ENCODE measurements around the gene PRSS21.

PRSS21 gene

DNA sequence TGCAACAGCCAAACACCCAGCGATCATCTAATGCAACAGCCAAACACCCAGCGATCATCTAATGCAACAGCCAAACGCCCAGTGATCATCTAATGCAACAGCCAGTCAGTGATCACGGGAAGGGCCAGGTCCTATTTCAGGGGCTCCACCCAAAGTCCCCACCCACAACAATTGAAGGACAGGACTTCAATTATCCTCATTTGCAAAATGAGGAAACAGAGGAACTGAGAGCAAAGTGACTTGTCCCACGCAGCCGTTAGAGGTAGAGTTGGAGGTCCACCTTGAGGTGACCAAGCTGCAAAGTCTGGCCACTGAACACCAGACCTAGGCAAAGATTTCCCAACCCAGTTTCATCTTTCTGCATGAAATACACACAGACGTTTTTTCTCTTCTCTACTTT, 16.7 kb downstream of the PRSS21 start:
- TF ChIP-seq RAD21 (IDR thresholded peaks at IDR 0.05; ENCODE audit: low read depth) = no peak
- no peak for TF ChIP-seq CREB1 (IDR thresholded peaks at IDR 0.05; ENCODE audit: low read depth)

DNA sequence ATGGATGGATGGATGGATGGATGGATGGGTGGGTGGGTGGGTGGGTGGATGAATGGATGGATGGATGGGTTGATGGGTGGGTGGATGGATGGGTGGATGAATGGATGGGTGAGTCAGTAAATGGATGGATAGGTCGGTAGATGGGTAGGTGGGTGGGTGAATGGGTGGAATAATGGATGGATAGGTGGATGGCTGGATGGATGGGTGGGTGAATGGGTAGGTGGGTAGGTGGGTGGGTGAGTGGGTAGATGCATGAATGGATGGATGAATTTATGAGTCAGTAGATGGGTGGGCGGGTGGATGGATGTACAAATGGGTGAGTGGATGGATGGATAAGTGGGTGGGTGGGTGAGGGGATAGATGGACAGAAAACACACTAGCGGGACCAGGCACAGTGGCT, 17.9 kb downstream of the PRSS21 start:
- TF ChIP-seq TAF1 (IDR thresholded peaks at IDR 0.05; ENCODE audit: low read depth) (no peak), RAD21 (IDR thresholded peaks at IDR 0.05; ENCODE audit: low read depth) (no peak), NFIC (IDR thresholded peaks at IDR 0.05) (no peak), EP300 (IDR thresholded peaks at IDR 0.05; ENCODE audit: borderline replicate concordance) (no peak), TEAD4 (IDR thresholded peaks at IDR 0.05) (no peak), CEBPB (IDR thresholded peaks at IDR 0.05) (no peak), CREB1 (IDR thresholded peaks at IDR 0.05; ENCODE audit: low read depth) (no peak), FOXM1 (IDR thresholded peaks at IDR 0.05; ENCODE audit: borderline replicate concordance, low read depth) (no peak)
- TF ChIP-seq, protein P1, sequence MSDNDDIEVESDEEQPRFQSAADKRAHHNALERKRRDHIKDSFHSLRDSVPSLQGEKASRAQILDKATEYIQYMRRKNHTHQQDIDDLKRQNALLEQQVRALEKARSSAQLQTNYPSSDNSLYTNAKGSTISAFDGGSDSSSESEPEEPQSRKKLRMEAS (IDR thresholded peaks at IDR 0.05) = no peak
- TF ChIP-seq, protein P2, sequence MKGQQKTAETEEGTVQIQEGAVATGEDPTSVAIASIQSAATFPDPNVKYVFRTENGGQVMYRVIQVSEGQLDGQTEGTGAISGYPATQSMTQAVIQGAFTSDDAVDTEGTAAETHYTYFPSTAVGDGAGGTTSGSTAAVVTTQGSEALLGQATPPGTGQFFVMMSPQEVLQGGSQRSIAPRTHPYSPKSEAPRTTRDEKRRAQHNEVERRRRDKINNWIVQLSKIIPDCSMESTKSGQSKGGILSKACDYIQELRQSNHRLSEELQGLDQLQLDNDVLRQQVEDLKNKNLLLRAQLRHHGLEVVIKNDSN (IDR thresholded peaks at IDR 0.05) = no peak

DNA sequence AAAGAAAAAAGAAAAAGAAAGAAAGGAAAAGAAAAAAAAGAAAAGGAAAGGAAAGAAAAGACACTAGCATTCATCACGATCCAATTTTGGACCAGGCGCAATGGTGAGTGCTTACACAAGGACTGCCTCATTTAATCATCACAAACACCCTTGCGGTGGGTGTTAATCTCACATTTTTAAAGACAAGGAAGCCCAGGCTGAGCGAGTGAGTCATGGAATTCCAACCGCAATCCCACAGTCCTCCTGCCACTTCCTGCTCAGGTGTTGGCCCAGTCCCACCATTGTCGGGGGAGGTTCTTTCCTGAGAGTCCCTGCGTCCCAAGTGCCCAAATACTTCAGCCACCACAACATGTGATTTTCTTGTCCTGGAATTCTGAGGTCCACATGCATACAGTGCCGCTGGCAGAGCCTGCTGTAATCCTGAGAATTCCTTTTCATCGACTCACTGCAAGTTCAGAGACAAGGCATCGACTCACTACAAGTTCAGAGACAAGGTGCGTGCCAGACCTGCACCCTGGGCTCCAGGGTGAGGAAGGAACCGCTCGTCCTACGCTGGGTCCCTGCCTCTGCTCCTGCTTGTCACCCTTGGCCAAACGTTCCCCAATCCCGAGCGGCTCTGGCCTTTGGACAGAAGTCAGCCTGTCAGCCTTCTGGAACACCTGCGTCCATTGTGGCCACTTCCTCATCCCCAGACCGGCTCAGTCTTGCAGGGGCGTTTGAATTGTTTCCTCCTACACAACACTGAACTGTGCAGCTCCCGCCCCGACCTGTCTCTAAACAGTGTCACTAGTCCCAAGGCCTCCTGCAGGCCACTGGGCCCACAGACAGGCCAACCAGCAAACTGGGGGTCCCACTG, 18.8 kb downstream of the PRSS21 start:
- peak; percentile 67; the same call in 1 of the 2 replicates for TF ChIP-seq ZBTB7A (IDR thresholded peaks at IDR 0.05; ENCODE audit: low read depth)
- TF ChIP-seq TCF12 (IDR thresholded peaks at IDR 0.05; ENCODE audit: low read depth) = peak; percentile 77; the same call in 1 of the 2 replicates
- TF ChIP-seq, protein P1 (IDR thresholded peaks at IDR 0.05) = peak; percentile 52; the same call in 1 of the 2 replicates
- peak; percentile 58; the same call in 1 of the 2 replicates for TF ChIP-seq NFIC (IDR thresholded peaks at IDR 0.05)
- no peak for TF ChIP-seq YY1 (IDR thresholded peaks at IDR 0.05; ENCODE audit: low read depth)
- TF ChIP-seq TEAD4 (IDR thresholded peaks at IDR 0.05) = peak; percentile 74
- no peak for TF ChIP-seq EP300 (IDR thresholded peaks at IDR 0.05; ENCODE audit: borderline replicate concordance)

DNA sequence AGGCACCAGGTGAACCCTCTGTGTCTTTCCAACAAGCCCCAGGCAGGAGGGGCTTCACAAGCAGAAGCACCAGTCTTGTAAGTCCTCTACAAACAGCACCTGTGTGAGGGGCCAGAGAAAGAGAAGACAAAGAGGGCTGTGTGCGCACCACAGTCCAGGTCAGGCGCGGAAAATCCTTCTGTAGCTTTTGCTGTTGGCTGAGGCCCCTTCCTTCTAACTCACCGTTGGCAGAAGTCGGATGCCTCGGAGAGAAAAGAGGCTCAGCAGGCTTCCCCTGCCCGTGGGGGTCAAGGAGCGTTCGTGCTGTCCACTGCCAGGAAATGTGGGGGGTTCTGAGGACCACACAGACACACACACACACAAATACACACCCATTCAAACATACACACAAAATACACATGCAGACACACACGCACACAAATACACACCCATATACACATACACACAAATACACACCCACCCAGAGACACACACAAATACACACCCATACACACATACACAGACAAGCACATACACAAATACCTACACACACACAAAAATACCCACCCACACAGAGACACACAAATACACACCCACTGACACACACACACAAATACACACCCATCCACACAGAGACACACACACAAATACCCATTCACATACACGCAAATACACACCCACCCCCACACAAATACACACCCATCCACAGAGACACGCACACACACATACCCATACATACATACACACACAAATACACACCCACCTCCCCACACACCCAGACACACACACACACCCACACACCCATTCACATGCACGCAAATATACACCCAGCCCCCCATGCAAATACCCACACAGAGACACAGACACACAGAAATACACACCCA, 19.8 kb downstream of the PRSS21 start:
- TF ChIP-seq, protein P2 (IDR thresholded peaks at IDR 0.05) = no peak
- TF ChIP-seq YY1 (IDR thresholded peaks at IDR 0.05; ENCODE audit: low read depth) (no peak), EGR1 (IDR thresholded peaks at IDR 0.05) (no peak), EP300 (IDR thresholded peaks at IDR 0.05; ENCODE audit: borderline replicate concordance) (no peak), RAD21 (IDR thresholded peaks at IDR 0.05; ENCODE audit: low read depth) (no peak), CREB1 (IDR thresholded peaks at IDR 0.05; ENCODE audit: low read depth) (no peak), CEBPB (IDR thresholded peaks at IDR 0.05) (no peak), TEAD4 (IDR thresholded peaks at IDR 0.05) (no peak)
- TF ChIP-seq, protein P1 (IDR thresholded peaks at IDR 0.05) = no peak

DNA sequence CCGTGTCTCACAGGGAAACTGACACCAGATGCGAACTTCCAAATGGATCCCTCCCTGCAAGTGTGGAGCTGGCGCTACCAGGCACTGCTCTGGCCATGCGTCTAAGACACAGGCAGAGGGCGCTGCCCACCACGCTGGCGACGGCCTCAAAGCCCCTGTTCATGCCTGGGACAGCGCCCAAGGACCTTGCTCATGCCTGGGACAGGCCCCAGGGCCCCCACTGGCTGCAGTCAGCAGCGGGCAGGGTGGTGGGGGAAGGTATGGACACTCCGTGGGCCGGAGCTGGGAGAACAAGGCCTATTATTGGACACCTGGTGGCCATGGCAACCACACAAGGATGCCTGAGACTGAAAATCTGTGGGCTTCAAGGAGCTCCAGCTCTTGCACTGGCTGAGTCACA, 21.9 kb downstream of the PRSS21 start:
- TF ChIP-seq, protein P3, sequence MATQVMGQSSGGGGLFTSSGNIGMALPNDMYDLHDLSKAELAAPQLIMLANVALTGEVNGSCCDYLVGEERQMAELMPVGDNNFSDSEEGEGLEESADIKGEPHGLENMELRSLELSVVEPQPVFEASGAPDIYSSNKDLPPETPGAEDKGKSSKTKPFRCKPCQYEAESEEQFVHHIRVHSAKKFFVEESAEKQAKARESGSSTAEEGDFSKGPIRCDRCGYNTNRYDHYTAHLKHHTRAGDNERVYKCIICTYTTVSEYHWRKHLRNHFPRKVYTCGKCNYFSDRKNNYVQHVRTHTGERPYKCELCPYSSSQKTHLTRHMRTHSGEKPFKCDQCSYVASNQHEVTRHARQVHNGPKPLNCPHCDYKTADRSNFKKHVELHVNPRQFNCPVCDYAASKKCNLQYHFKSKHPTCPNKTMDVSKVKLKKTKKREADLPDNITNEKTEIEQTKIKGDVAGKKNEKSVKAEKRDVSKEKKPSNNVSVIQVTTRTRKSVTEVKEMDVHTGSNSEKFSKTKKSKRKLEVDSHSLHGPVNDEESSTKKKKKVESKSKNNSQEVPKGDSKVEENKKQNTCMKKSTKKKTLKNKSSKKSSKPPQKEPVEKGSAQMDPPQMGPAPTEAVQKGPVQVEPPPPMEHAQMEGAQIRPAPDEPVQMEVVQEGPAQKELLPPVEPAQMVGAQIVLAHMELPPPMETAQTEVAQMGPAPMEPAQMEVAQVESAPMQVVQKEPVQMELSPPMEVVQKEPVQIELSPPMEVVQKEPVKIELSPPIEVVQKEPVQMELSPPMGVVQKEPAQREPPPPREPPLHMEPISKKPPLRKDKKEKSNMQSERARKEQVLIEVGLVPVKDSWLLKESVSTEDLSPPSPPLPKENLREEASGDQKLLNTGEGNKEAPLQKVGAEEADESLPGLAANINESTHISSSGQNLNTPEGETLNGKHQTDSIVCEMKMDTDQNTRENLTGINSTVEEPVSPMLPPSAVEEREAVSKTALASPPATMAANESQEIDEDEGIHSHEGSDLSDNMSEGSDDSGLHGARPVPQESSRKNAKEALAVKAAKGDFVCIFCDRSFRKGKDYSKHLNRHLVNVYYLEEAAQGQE (IDR thresholded peaks at IDR 0.05; ENCODE audit: low read depth) = no peak
- TF ChIP-seq, protein P1 (IDR thresholded peaks at IDR 0.05) = peak; percentile 33; the same call in 1 of the 2 replicates
- TF ChIP-seq FOXM1 (IDR thresholded peaks at IDR 0.05; ENCODE audit: borderline replicate concordance, low read depth) (no peak), RAD21 (IDR thresholded peaks at IDR 0.05; ENCODE audit: low read depth) (peak; percentile 95), NFIC (IDR thresholded peaks at IDR 0.05) (no peak), ZBTB7A (IDR thresholded peaks at IDR 0.05; ENCODE audit: low read depth) (0 out of 2 replicates have a peak, but pooled peaks have one; percentile 9), CREB1 (IDR thresholded peaks at IDR 0.05; ENCODE audit: low read depth) (no peak)

DNA sequence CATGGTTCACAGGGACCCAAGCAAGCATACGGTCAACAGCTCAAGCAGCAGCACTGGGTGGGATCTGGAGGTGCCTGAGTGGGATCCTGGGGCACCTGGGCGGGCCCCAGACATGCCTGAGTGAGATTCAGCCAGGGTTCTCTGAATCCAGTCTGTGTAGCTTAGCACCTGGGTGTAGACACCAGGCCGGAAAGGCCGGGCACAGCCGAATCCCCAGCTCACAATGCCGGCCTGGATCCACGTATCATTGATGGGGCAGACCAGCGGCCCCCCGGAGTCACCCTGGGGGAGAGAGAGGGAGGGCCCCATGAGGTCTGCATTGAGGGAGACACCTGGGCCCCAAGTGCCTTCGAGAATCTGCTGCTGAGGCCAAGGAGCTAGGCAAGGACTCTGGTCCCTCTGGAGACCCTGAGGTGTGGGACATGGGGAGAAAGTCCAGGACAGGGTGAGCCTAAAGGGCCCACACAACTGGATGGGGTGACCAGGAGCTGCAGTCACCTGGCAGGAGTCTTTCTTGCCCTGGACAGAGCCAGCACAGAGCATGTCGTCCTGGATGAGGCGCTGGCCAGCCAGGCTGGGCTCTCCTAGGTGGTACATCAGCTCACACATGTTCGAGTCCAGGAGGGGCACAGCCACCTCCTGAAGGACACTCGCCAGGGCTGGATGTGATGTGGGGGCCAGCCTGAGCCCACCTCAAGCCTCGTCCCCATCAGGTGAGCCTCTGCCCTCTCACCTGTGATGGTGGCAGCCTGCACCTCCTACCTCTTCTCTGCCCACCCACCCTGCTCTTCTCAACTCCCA, 22.8 kb downstream of the PRSS21 start:
- TF ChIP-seq TEAD4 (IDR thresholded peaks at IDR 0.05) (no peak), YY1 (IDR thresholded peaks at IDR 0.05; ENCODE audit: low read depth) (no peak), CREB1 (IDR thresholded peaks at IDR 0.05; ENCODE audit: low read depth) (no peak), EGR1 (IDR thresholded peaks at IDR 0.05) (no peak), RAD21 (IDR thresholded peaks at IDR 0.05; ENCODE audit: low read depth) (no peak), EP300 (IDR thresholded peaks at IDR 0.05; ENCODE audit: borderline replicate concordance) (no peak), TAF1 (IDR thresholded peaks at IDR 0.05; ENCODE audit: low read depth) (no peak), ZBTB7A (IDR thresholded peaks at IDR 0.05; ENCODE audit: low read depth) (no peak), FOXM1 (IDR thresholded peaks at IDR 0.05; ENCODE audit: borderline replicate concordance, low read depth) (no peak)
- TF ChIP-seq, protein P1 (IDR thresholded peaks at IDR 0.05) = no peak
